ENCODE measurements around the gene CD151.

The CD151 gene

GRCh38 chr11:867856-868358 lies 35.2 kb downstream of the CD151 start:
- no peak for TF ChIP-seq CTCF (IDR thresholded peaks at IDR 0.05; ENCODE audit: low read depth, low read length)
- no peak overlapping the region for H3K4me3 ChIP-seq (ENCODE audit: low read depth, low read length)
- no peaks in the 10 kb centered on the region for H3K27me3 ChIP-seq (ENCODE audit: insufficient read depth, low read depth, severe bottlenecking)
- H3K9me3 ChIP-seq (ENCODE audit: severe bottlenecking): no peaks in the 10 kb centered on the region
- DNase-seq: no peak
- peaks cover 27% of the 10 kb centered on the region for H3K36me3 ChIP-seq
- no peak overlapping the region for H3K27ac ChIP-seq

- H3K4me3 ChIP-seq (ENCODE audit: low read depth, low read length): no peak overlapping the region
- H3K27me3 ChIP-seq (ENCODE audit: insufficient read depth, low read depth, severe bottlenecking): no peaks in the 10 kb centered on the region
- no peak for TF ChIP-seq CTCF (IDR thresholded peaks at IDR 0.05; ENCODE audit: low read depth, low read length)
- DNase-seq: no peak
- peaks cover 25% of the 10 kb centered on the region for H3K36me3 ChIP-seq
- no peak overlapping the region for H3K27ac ChIP-seq
- no peaks in the 10 kb centered on the region for H3K9me3 ChIP-seq (ENCODE audit: severe bottlenecking)
Observed at GRCh38 chr11:868394-868793, 35.6 kb downstream of the CD151 start.

- TF ChIP-seq CTCF (IDR thresholded peaks at IDR 0.05; ENCODE audit: low read depth, low read length): no peak
- H3K27ac ChIP-seq: no peak overlapping the region; the same call in 1 of the 2 replicates
- no peaks in the 10 kb centered on the region for H3K9me3 ChIP-seq (ENCODE audit: severe bottlenecking)
- H3K4me3 ChIP-seq (ENCODE audit: low read depth, low read length): no peak overlapping the region
- no peak for DNase-seq
- H3K36me3 ChIP-seq: peaks cover 24% of the 10 kb centered on the region
- H3K27me3 ChIP-seq (ENCODE audit: insufficient read depth, low read depth, severe bottlenecking): no peaks in the 10 kb centered on the region
Observed at GRCh38 chr11:868802-869201, 36.0 kb downstream of the CD151 start.

GRCh38 chr11:869399-870126 lies 36.8 kb downstream of the CD151 start:
- peak overlapping the region; percentile 56 for H3K27ac ChIP-seq
- peaks cover 27% of the 10 kb centered on the region for H3K36me3 ChIP-seq
- TF ChIP-seq CTCF (IDR thresholded peaks at IDR 0.05; ENCODE audit: low read depth, low read length): no peak
- no peak for DNase-seq
- no peaks in the 10 kb centered on the region for H3K9me3 ChIP-seq (ENCODE audit: severe bottlenecking)
- no peak overlapping the region for H3K4me3 ChIP-seq (ENCODE audit: low read depth, low read length)
- H3K27me3 ChIP-seq (ENCODE audit: insufficient read depth, low read depth, severe bottlenecking): no peaks in the 10 kb centered on the region

GRCh38 chr11:870127-870413 lies 37.3 kb downstream of the CD151 start:
- H3K9me3 ChIP-seq (ENCODE audit: severe bottlenecking): no peaks in the 10 kb centered on the region
- peak; percentile 71 for DNase-seq
- no peaks in the 10 kb centered on the region for H3K27me3 ChIP-seq (ENCODE audit: insufficient read depth, low read depth, severe bottlenecking)
- peak; percentile 76 for TF ChIP-seq CTCF (IDR thresholded peaks at IDR 0.05; ENCODE audit: low read depth, low read length)
- H3K27ac ChIP-seq: peak overlapping the region; percentile 56
- H3K4me3 ChIP-seq (ENCODE audit: low read depth, low read length): no peak overlapping the region
- H3K36me3 ChIP-seq: peaks cover 30% of the 10 kb centered on the region

- Histone ChIP-seq H3K4me3 (ENCODE audit: low read depth, low read length) (no peak overlapping the region), H3K9me3 (ENCODE audit: severe bottlenecking) (no peaks in the 10 kb centered on the region), H3K27me3 (ENCODE audit: insufficient read depth, low read depth, severe bottlenecking) (no peaks in the 10 kb centered on the region), H3K27ac (peak overlapping the region; percentile 56), H3K36me3 (peaks cover 30% of the 10 kb centered on the region)
- TF ChIP-seq CTCF (IDR thresholded peaks at IDR 0.05; ENCODE audit: low read depth, low read length): no peak
- DNase-seq: no peak
Observed at GRCh38 chr11:870418-870817, 37.7 kb downstream of the CD151 start.
